Neural cell (in vitro differentiated cells): ENCODE measurements around the gene PRXL2B. TPM values are rescaled to one million over a fixed set of nuclear protein-coding genes. Genes with fewer than 3 reads are reported as not detected.

Source experiments
- H2AFZ ChIP-seq: fragments of 200-600, 300-800 bp; sonication (generic), shearing (Covaris generic); 2 replicates; pipeline ENCODE4 v1.6.0; 2014; ENCODE audit warnings: low read depth, mild to moderate bottlenecking, antibody characterized with exemption, low read length, moderate library complexity
- H3F3A ChIP-seq: fragments of 200-600 bp; shearing (Covaris generic); 2 replicates; pipeline ENCODE4 v1.6.1; 2016; ENCODE audit warnings: mild to moderate bottlenecking, moderate library complexity, mixed read lengths, antibody characterized with exemption, low read length; ENCODE audit not compliant: insufficient read depth, poor library complexity, severe bottlenecking
- H3K27ac ChIP-seq: fragments of 200-600, 300-800 bp; sonication (generic), shearing (Covaris generic); 2 replicates; pipeline ENCODE4 v1.5.1; 2014; ENCODE audit warnings: mild to moderate bottlenecking, low read length, moderate library complexity
- H3K27me3 ChIP-seq: fragments of 300-800, 200-600 bp; sonication (generic), shearing (Covaris generic); 2 replicates; pipeline ENCODE4 v1.6.0; 2014; ENCODE audit warnings: mild to moderate bottlenecking, low read depth, low read length, moderate library complexity; ENCODE audit not compliant: insufficient read depth
- H3K36me3 ChIP-seq: fragments of 300-800, 200-600 bp; sonication (generic), shearing (Covaris generic); 2 replicates; pipeline ENCODE4 v1.5.1; 2014; ENCODE audit warnings: mild to moderate bottlenecking, antibody characterized with exemption, low read length, moderate library complexity; ENCODE audit not compliant: insufficient read depth
- H3K4me2 ChIP-seq: fragments of 300-800, 200-600 bp; sonication (generic), shearing (Covaris generic); 2 replicates; pipeline ENCODE4 v1.6.0; 2014; ENCODE audit warnings: mild to moderate bottlenecking, low read length
- H3K4me3 ChIP-seq: fragments of 300-800, 200-600 bp; sonication (generic), shearing (Covaris generic); 2 replicates; pipeline ENCODE4 v1.5.1; 2014; ENCODE audit warnings: mild to moderate bottlenecking, low read length, moderate library complexity
- H3K79me2 ChIP-seq: fragments of 200-600 bp; shearing (Covaris generic); replicated peaks from 2 replicates; pipeline ENCODE4 v1.6.0; 2014; ENCODE audit warnings: mild to moderate bottlenecking, low read length, moderate library complexity; ENCODE audit not compliant: insufficient read depth
- H3K9ac ChIP-seq: fragments of 300-800, 200-600 bp; sonication (generic), shearing (Covaris generic); 2 replicates; pipeline ENCODE4 v1.6.1; 2016; ENCODE audit warnings: mild to moderate bottlenecking, low read length, mixed read lengths
- H3K9me2 ChIP-seq: fragments of 200-600 bp; shearing (Covaris generic); 2 replicates; pipeline ENCODE4 v1.6.1; 2016; ENCODE audit warnings: mild to moderate bottlenecking, low read length, mixed read lengths; ENCODE audit not compliant: insufficient read depth
- H3K9me3 ChIP-seq: fragments of 200-600, 300-800 bp; sonication (generic), shearing (Covaris generic); 2 replicates; pipeline ENCODE4 v1.6.1; 2016; ENCODE audit warnings: mild to moderate bottlenecking, mixed run types, low read length, moderate library complexity, mixed read lengths
- H4K20me1 ChIP-seq: fragments of 200-600 bp; shearing (Covaris generic); 2 replicates; pipeline ENCODE4 v1.6.1; 2016; ENCODE audit warnings: mild to moderate bottlenecking, mixed run types; ENCODE audit not compliant: insufficient read depth
- EP300 ChIP-seq: fragments of 450-650 bp; conservative IDR thresholded peaks from 2 replicates; pipeline ENCODE4 v1.6.1; 2014; ENCODE audit warnings: antibody characterized with exemption, mild to moderate bottlenecking, moderate library complexity; ENCODE audit not compliant: poor library complexity, severe bottlenecking
- EZH2 ChIP-seq: fragments of 200-600, 300-800 bp; shearing (Covaris generic), sonication (generic); IDR thresholded peaks from 2 replicates; pipeline ENCODE4 v1.6.1; 2014; ENCODE audit warnings: antibody characterized with exemption, low read length, borderline replicate concordance, mild to moderate bottlenecking; ENCODE audit not compliant: insufficient read depth, poor library complexity, severe bottlenecking
- MXI1 ChIP-seq: fragments of 450-650 bp; conservative IDR thresholded peaks from 2 replicates; pipeline ENCODE4 v1.6.1; 2014; ENCODE audit warnings: antibody characterized with exemption, mild to moderate bottlenecking; ENCODE audit not compliant: poor library complexity, severe bottlenecking
- POLR2AphosphoS5 ChIP-seq: IDR thresholded peaks from 2 replicates; pipeline ENCODE4 v1.6.1; 2012
- RAD21 ChIP-seq: fragments of 450-650 bp; conservative IDR thresholded peaks from 2 replicates; pipeline ENCODE4 v1.6.1; 2014; ENCODE audit warnings: antibody characterized with exemption, mild to moderate bottlenecking, moderate library complexity
- SMC3 ChIP-seq: fragments of 450-650 bp; conservative IDR thresholded peaks from 2 replicates; pipeline ENCODE4 v1.6.1; 2014; ENCODE audit warnings: antibody characterized with exemption, mild to moderate bottlenecking, moderate library complexity; ENCODE audit not compliant: poor library complexity
- TAF1 ChIP-seq: IDR thresholded peaks from 2 replicates; pipeline ENCODE4 v1.6.1; 2012; ENCODE audit warnings: low read depth
- polyA plus RNA-seq: library from polyadenylated mRNA; depleted of rRNA; stranded (reverse); fragments of >200 nt; gene quantifications from 2 replicates; pipeline ENCODE4 v1.2.3, GENCODE V29; 2014
- TF ChIP-seq, protein P1 (sequence below): fragments of 450-650 bp; IDR thresholded peaks from 2 replicates; pipeline ENCODE4 v1.5.1; 2014; ENCODE audit warnings: antibody characterized with exemption, mild to moderate bottlenecking, moderate library complexity; ENCODE audit not compliant: poor library complexity, severe bottlenecking
- TF ChIP-seq, protein P2 (sequence below): IDR thresholded peaks from 2 replicates; pipeline ENCODE4 v1.6.1; 2012; ENCODE audit warnings: borderline replicate concordance

PRXL2B gene
- polyA plus RNA-seq, 1 donor from 2014 or later, result 29.0 TPM

- Histone ChIP-seq H3K27me3 (no peaks in the 10 kb centered on the region), H4K20me1 (no peaks in the 10 kb centered on the region), H3K9me3 (no peaks in the 10 kb centered on the region), H3K79me2 (no peaks in the 10 kb centered on the region), H2AFZ (no peak overlapping the region), H3K4me2 (no peak overlapping the region), H3K36me3 (no peaks in the 10 kb centered on the region), H3F3A (no peaks in the 10 kb centered on the region), H3K9ac (no peak overlapping the region), H3K27ac (no peak overlapping the region), H3K4me3 (no peak overlapping the region), H3K9me2 (no peaks in the 10 kb centered on the region)
- TF ChIP-seq MXI1, result no peak
- TF ChIP-seq POLR2AphosphoS5, result no peak
- TF ChIP-seq, protein P1, sequence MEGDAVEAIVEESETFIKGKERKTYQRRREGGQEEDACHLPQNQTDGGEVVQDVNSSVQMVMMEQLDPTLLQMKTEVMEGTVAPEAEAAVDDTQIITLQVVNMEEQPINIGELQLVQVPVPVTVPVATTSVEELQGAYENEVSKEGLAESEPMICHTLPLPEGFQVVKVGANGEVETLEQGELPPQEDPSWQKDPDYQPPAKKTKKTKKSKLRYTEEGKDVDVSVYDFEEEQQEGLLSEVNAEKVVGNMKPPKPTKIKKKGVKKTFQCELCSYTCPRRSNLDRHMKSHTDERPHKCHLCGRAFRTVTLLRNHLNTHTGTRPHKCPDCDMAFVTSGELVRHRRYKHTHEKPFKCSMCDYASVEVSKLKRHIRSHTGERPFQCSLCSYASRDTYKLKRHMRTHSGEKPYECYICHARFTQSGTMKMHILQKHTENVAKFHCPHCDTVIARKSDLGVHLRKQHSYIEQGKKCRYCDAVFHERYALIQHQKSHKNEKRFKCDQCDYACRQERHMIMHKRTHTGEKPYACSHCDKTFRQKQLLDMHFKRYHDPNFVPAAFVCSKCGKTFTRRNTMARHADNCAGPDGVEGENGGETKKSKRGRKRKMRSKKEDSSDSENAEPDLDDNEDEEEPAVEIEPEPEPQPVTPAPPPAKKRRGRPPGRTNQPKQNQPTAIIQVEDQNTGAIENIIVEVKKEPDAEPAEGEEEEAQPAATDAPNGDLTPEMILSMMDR, result no peak
- TF ChIP-seq EP300, result no peak
- TF ChIP-seq, protein P2, sequence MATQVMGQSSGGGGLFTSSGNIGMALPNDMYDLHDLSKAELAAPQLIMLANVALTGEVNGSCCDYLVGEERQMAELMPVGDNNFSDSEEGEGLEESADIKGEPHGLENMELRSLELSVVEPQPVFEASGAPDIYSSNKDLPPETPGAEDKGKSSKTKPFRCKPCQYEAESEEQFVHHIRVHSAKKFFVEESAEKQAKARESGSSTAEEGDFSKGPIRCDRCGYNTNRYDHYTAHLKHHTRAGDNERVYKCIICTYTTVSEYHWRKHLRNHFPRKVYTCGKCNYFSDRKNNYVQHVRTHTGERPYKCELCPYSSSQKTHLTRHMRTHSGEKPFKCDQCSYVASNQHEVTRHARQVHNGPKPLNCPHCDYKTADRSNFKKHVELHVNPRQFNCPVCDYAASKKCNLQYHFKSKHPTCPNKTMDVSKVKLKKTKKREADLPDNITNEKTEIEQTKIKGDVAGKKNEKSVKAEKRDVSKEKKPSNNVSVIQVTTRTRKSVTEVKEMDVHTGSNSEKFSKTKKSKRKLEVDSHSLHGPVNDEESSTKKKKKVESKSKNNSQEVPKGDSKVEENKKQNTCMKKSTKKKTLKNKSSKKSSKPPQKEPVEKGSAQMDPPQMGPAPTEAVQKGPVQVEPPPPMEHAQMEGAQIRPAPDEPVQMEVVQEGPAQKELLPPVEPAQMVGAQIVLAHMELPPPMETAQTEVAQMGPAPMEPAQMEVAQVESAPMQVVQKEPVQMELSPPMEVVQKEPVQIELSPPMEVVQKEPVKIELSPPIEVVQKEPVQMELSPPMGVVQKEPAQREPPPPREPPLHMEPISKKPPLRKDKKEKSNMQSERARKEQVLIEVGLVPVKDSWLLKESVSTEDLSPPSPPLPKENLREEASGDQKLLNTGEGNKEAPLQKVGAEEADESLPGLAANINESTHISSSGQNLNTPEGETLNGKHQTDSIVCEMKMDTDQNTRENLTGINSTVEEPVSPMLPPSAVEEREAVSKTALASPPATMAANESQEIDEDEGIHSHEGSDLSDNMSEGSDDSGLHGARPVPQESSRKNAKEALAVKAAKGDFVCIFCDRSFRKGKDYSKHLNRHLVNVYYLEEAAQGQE, result no peak
Observed at GRCh38 chr1:2578758-2579118, 7.8 kb upstream of the PRXL2B start.

DNA sequence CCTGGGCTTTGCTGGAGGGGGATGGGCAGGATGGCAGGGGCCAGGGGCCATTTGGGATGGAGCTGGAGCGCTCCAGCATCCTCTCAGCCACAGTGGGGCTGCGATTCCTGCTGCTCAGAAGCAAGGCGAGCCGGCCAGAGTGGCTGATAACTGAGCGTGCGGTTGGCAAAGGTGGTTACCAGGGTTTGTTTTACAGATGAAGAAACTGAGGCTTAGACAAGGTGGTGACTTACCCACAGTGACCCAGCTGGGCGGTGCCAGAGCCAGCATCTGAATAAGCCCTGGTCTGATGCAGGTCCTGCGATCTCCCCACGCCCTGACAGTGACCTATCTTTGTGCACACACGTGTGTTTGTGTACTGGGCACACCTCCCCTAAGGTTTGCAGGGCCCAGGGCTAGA lies 5.9 kb upstream of the PRXL2B start:
- H3K9ac ChIP-seq, result no peak overlapping the region

More for the DNA sequence above, 5.9 kb upstream of the PRXL2B start:
- H3F3A ChIP-seq, result no peaks in the 10 kb centered on the region
- H3K9me2 ChIP-seq, result no peaks in the 10 kb centered on the region
- no peaks in the 10 kb centered on the region for H3K27me3 ChIP-seq
- H4K20me1 ChIP-seq, result no peaks in the 10 kb centered on the region
- no peaks in the 10 kb centered on the region for H3K79me2 ChIP-seq
- no peaks in the 10 kb centered on the region for H3K36me3 ChIP-seq
- no peak overlapping the region for H3K4me3 ChIP-seq
- H3K9me3 ChIP-seq, result no peaks in the 10 kb centered on the region
- H3K4me2 ChIP-seq, result no peak overlapping the region
- no peak overlapping the region for H2AFZ ChIP-seq
- TF ChIP-seq TAF1 (no peak), EZH2 (no peak), RAD21 (no peak), POLR2AphosphoS5 (no peak), EP300 (no peak), MXI1 (no peak), SMC3 (no peak)
- TF ChIP-seq, protein P1, result no peak
- TF ChIP-seq, protein P2, result no peak
- no peak overlapping the region for H3K27ac ChIP-seq
